AG10803 (cell line): ENCODE measurements around the gene AGBL2.

Experiments
- DNase-seq: peaks from one replicate; pipeline ENCODE4 v3.0.0; 2010; ENCODE audit warnings: low read depth
- H3K4me3 ChIP-seq: 2 replicates; pipeline ENCODE4 v1.5.1; 2011; ENCODE audit warnings: mild to moderate bottlenecking, low read length, control low read depth
- CTCF ChIP-seq: conservative IDR thresholded peaks from 2 replicates; pipeline ENCODE4 v1.5.1; 2011; ENCODE audit warnings: mild to moderate bottlenecking, low read length, control low read depth, inconsistent platforms

Gene AGBL2

GRCh38 chr11:47661245-47661644, 53.9 kb downstream of the AGBL2 start:
- TF ChIP-seq CTCF: no peak
- no peak for DNase-seq
- H3K4me3 ChIP-seq: no peak overlapping the region

- TF ChIP-seq CTCF: no peak
- no peak overlapping the region for H3K4me3 ChIP-seq
- DNase-seq: no peak
These were observed 55.9 kb downstream of the AGBL2 start for GRCh38 chr11:47659276-47659675.

- H3K4me3 ChIP-seq: no peak overlapping the region
- TF ChIP-seq CTCF: no peak
- no peak for DNase-seq
These were observed 58.8 kb downstream of the AGBL2 start for GRCh38 chr11:47656260-47656885.

GRCh38 chr11:47651818-47652469, 63.2 kb downstream of the AGBL2 start:
- no peak overlapping the region for H3K4me3 ChIP-seq
- no peak for DNase-seq
- no peak for TF ChIP-seq CTCF

GRCh38 chr11:47649276-47649675, 65.9 kb downstream of the AGBL2 start:
- TF ChIP-seq CTCF: no peak
- H3K4me3 ChIP-seq: no peak overlapping the region

GRCh38 chr11:47646019-47646418, 69.2 kb downstream of the AGBL2 start:
- no peak for DNase-seq
- no peak overlapping the region for H3K4me3 ChIP-seq
- TF ChIP-seq CTCF: no peak

More at GRCh38 chr11:47649276-47649675, 65.9 kb downstream of the AGBL2 start:
- no peak for DNase-seq

GRCh38 chr11:47645500-47645899, 69.7 kb downstream of the AGBL2 start:
- no peak overlapping the region for H3K4me3 ChIP-seq
- no peak for TF ChIP-seq CTCF
- DNase-seq: no peak
